Loucy (cell line): ENCODE results near the gene RCAN2.

ENCODE experiments used
- EZH2phosphoT487 ChIP-seq: fragments of 200-600 bp; IDR thresholded peaks from 2 replicates; pipeline ENCODE4 v1.6.1; 2018; ENCODE audit warnings: antibody characterized with exemption, mild to moderate bottlenecking, moderate library complexity, borderline replicate concordance
- TF ChIP-seq, protein P1 (sequence below): fragments of 200-600 bp; sonication (generic); conservative IDR thresholded peaks from 2 replicates; pipeline ENCODE4 v1.5.1; 2014; ENCODE audit warnings: mild to moderate bottlenecking, antibody characterized with exemption, low read length

DNA sequence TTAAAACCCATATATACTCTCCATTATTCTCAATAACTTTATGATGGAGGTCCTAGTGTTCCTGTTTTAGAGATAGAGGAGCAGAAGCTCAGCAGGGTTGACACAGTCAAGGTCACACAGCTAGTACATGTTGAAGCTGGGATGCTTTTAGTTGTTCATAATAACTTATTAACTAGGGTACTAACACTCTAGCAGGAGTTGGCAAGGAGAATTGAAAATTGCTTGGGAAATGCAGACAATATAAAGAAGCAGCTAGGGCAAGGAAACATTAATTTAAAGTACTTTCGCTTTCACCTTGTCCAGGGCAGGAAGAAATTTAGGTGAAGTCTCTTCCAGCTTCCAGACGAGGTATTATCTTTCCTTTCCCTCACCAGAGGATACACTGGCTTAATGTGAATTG, 133.7 kb downstream of the RCAN2 start:
- no peak for TF ChIP-seq EZH2phosphoT487
- TF ChIP-seq, protein P1, sequence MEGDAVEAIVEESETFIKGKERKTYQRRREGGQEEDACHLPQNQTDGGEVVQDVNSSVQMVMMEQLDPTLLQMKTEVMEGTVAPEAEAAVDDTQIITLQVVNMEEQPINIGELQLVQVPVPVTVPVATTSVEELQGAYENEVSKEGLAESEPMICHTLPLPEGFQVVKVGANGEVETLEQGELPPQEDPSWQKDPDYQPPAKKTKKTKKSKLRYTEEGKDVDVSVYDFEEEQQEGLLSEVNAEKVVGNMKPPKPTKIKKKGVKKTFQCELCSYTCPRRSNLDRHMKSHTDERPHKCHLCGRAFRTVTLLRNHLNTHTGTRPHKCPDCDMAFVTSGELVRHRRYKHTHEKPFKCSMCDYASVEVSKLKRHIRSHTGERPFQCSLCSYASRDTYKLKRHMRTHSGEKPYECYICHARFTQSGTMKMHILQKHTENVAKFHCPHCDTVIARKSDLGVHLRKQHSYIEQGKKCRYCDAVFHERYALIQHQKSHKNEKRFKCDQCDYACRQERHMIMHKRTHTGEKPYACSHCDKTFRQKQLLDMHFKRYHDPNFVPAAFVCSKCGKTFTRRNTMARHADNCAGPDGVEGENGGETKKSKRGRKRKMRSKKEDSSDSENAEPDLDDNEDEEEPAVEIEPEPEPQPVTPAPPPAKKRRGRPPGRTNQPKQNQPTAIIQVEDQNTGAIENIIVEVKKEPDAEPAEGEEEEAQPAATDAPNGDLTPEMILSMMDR: no peak
